GM23338 (cell line): Measurements from ENCODE around the gene IGSF11. TPM values are rescaled to one million over a fixed set of nuclear protein-coding genes. Genes with fewer than 3 reads are reported as not detected.

ENCODE experiments used
- ATAC-seq: fragments of 200-7000 bp; cut with Tn5 transposase; 3 replicates; pipeline ENCODE4 v1.9.1; 2020
- DNase-seq: peaks from one replicate; pipeline ENCODE4 v3.0.0-alpha.2; 2015; ENCODE audit warnings: low spot score
- H2AFZ ChIP-seq: fragments of 200-600 bp; sonication (generic); 2 replicates; pipeline ENCODE4 v1.8.0; 2016; ENCODE audit warnings: antibody characterized with exemption, mild to moderate bottlenecking, moderate library complexity
- H3F3A ChIP-seq: fragments of 200-600 bp; sonication (generic); replicated peaks from 2 replicates; pipeline ENCODE4 v1.8.0; 2017; ENCODE audit warnings: antibody characterized with exemption, mixed run types, low read depth
- H3K27ac ChIP-seq: fragments of 200-600 bp; sonication (generic); 2 replicates; pipeline ENCODE4 v1.6.1; 2016; ENCODE audit warnings: low read depth
- H3K27me3 ChIP-seq: fragments of 200-600 bp; sonication (generic); 2 replicates; pipeline ENCODE4 v1.8.0; 2016; ENCODE audit warnings: mild to moderate bottlenecking, mixed run types, moderate library complexity; ENCODE audit not compliant: insufficient read depth
- H3K36me3 ChIP-seq: fragments of 200-600 bp; sonication (generic); 2 replicates; pipeline ENCODE4 v1.8.0; 2016; ENCODE audit warnings: mild to moderate bottlenecking; ENCODE audit not compliant: insufficient read depth
- H3K4me1 ChIP-seq: fragments of 200-600 bp; sonication (generic); 2 replicates; pipeline ENCODE4 v1.8.0; 2016; ENCODE audit warnings: mild to moderate bottlenecking, moderate library complexity; ENCODE audit not compliant: insufficient read depth
- H3K4me2 ChIP-seq: fragments of 200-600 bp; sonication (generic); 2 replicates; pipeline ENCODE4 v1.7.1; 2017; ENCODE audit warnings: mixed run types
- H3K4me3 ChIP-seq: fragments of 200-600 bp; sonication (generic); 2 replicates; pipeline ENCODE4 v1.6.1; 2016; ENCODE audit warnings: mixed run types
- H3K79me2 ChIP-seq: fragments of 200-600 bp; sonication (generic); replicated peaks from 2 replicates; pipeline ENCODE4 v1.8.0; 2017; ENCODE audit warnings: mild to moderate bottlenecking; ENCODE audit not compliant: insufficient read depth
- H3K9me2 ChIP-seq: fragments of 200-600 bp; sonication (generic); 2 replicates; pipeline ENCODE4 v1.8.0; 2017; ENCODE audit not compliant: insufficient read depth
- H4K20me1 ChIP-seq: fragments of 200-600 bp; sonication (generic); replicated peaks from 2 replicates; pipeline ENCODE4 v1.8.0; 2017; ENCODE audit warnings: mild to moderate bottlenecking; ENCODE audit not compliant: insufficient read depth
- H3K27ac Mint-ChIP-seq: 2 replicates; pipeline ENCODE4 v1.8.0; 2020; ENCODE audit warnings: inconsistent platforms, mild to moderate bottlenecking, moderate library complexity, mixed read lengths
- H3K27me3 Mint-ChIP-seq: 3 replicates; pipeline ENCODE4 v1.8.0; 2022; ENCODE audit warnings: low read depth, mild to moderate bottlenecking, moderate library complexity, mixed read lengths, inconsistent platforms; ENCODE audit not compliant: insufficient read depth, poor library complexity
- H3K36me3 Mint-ChIP-seq: 3 replicates; pipeline ENCODE4 v1.8.0; 2021; ENCODE audit warnings: low read depth, mild to moderate bottlenecking, inconsistent platforms, moderate library complexity, mixed read lengths
- H3K4me1 Mint-ChIP-seq: 3 replicates; pipeline ENCODE4 v1.8.0; 2020; ENCODE audit warnings: mild to moderate bottlenecking, inconsistent platforms, mixed read lengths
- H3K4me3 Mint-ChIP-seq: 3 replicates; pipeline ENCODE4 v1.8.0; 2021; ENCODE audit warnings: moderate library complexity, mild to moderate bottlenecking, inconsistent platforms, mixed read lengths
- H3K9me3 Mint-ChIP-seq: 3 replicates; pipeline ENCODE4 v1.8.0; 2020; ENCODE audit warnings: moderate library complexity, mild to moderate bottlenecking, inconsistent platforms, mixed read lengths
- CREB1 ChIP-seq: fragments of 250-450 bp; sonication (Bioruptor Pico); IDR thresholded peaks from 2 replicates; pipeline ENCODE4 v1.5.0; 2020; ENCODE audit warnings: low read depth, mild to moderate bottlenecking, moderate library complexity
- EZH2 ChIP-seq: fragments of 200-600 bp; sonication (generic); IDR thresholded peaks from one replicate; pipeline ENCODE4 v1.8.0; 2017; ENCODE audit warnings: antibody characterized with exemption, mild to moderate bottlenecking, low read depth; ENCODE audit not compliant: unreplicated experiment
- EZH2phosphoT487 ChIP-seq: fragments of 200-600 bp; sonication (generic); IDR thresholded peaks from one replicate; pipeline ENCODE4 v1.8.1; 2018; ENCODE audit warnings: antibody characterized with exemption; ENCODE audit not compliant: unreplicated experiment
- JUNB ChIP-seq: IDR thresholded peaks from one replicate; pipeline ENCODE4 v1.6.1; 2016; ENCODE audit warnings: antibody characterized with exemption; ENCODE audit not compliant: unreplicated experiment
- NANOG ChIP-seq: IDR thresholded peaks from 2 replicates; pipeline ENCODE4 v1.6.1; 2016; ENCODE audit warnings: antibody characterized with exemption, borderline replicate concordance
- POLR2AphosphoS5 ChIP-seq: IDR thresholded peaks from 2 replicates; pipeline ENCODE4 v1.6.1; 2016; ENCODE audit warnings: antibody characterized with exemption, low read depth
- STAT1 ChIP-seq: IDR thresholded peaks from one replicate; pipeline ENCODE4 v1.6.1; 2016; ENCODE audit warnings: antibody characterized with exemption; ENCODE audit not compliant: unreplicated experiment
- ZNF114 ChIP-seq: fragments of 250-450 bp; sonication (Bioruptor Pico); IDR thresholded peaks from 2 replicates; pipeline ENCODE4 v1.5.0; 2020; ENCODE audit warnings: mild to moderate bottlenecking, moderate library complexity
- ZNF331 ChIP-seq: fragments of 250-450 bp; sonication (Bioruptor Pico); IDR thresholded peaks from 2 replicates; pipeline ENCODE4 v1.5.0; 2020; ENCODE audit warnings: low read depth, mild to moderate bottlenecking, moderate library complexity
- polyA plus RNA-seq: library from polyadenylated mRNA; unstranded; fragments of >200 nt; fragmentation: Nextera tagmentation; extraction: Ambion mirVana; gene quantifications from 2 replicates; pipeline ENCODE4 v1.2.1, GENCODE V29; 2016
- total RNA-seq: library from RNA; depleted of rRNA; stranded (reverse); fragments of >200 nt; shearing (Covaris generic); gene quantifications from 2 replicates; pipeline ENCODE4 v1.2.3, GENCODE V29; 2014
- TF ChIP-seq, protein P1 (sequence below): fragments of 250-450 bp; sonication (Bioruptor Pico); IDR thresholded peaks from 2 replicates; pipeline ENCODE4 v1.5.0; 2020; ENCODE audit warnings: mild to moderate bottlenecking, moderate library complexity
- TF ChIP-seq, protein P2 (sequence below): IDR thresholded peaks from one replicate; pipeline ENCODE4 v1.6.1; 2018; ENCODE audit warnings: antibody characterized with exemption; ENCODE audit not compliant: unreplicated experiment
- TF ChIP-seq, protein P3 (sequence below), 2 experiments: fragments of 200-600 bp in 1 of 2; sonication (generic) in 1 of 2; conservative IDR thresholded peaks; 2 replicates each; pipeline versions ENCODE4 v1.5.1 to v1.6.1; 2016 to 2017; ENCODE audit warnings: antibody characterized with exemption in 2 of 2, low read depth in 2 of 2, mild to moderate bottlenecking in 2 of 2, moderate library complexity in 1 of 2
- TF ChIP-seq, protein P4 (sequence below): IDR thresholded peaks from 2 replicates; pipeline ENCODE4 v1.6.1; 2016; ENCODE audit warnings: antibody characterized with exemption

IGSF11 gene
- total and polyA plus RNA-seq, 2 experiments from 2014 or later: 0.68 to 1.8 TPM

DNA sequence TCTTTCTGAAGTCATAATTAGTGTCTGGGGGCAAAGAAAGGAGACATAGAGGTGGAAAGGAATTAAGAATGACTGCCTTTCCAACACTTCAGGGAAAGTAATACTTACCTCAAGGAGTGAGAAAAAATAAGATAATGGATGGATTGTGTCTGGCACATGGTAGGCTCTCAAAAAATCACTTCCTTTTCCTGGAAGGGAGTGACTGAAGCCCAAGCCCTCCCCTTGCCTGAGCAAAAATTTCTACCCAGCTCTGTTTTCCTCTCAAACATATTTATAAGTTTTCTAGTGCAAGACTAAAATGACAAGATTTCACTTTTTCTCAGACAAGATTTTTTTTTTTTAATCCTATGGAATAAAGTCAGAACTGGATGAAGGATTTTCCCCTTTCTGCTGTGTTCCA, 145.0 kb downstream of the IGSF11 start:
- Mint-ChIP-seq H3K9me3 (no peaks in the 10 kb centered on the region), H3K36me3 (no peaks in the 10 kb centered on the region), H3K27ac (no peak overlapping the region), H3K4me1 (peaks cover 2% of the 10 kb centered on the region; the same call in 2 of the 3 replicates), H3K27me3 (no peaks in the 10 kb centered on the region), H3K4me3 (no peak overlapping the region)
- no peak overlapping the region for H3K27ac ChIP-seq
- H4K20me1 ChIP-seq: no peaks in the 10 kb centered on the region
- no peak overlapping the region for H3K4me3 ChIP-seq
- H3K79me2 ChIP-seq: no peaks in the 10 kb centered on the region
- H3K27me3 ChIP-seq: no peaks in the 10 kb centered on the region
- no peaks in the 10 kb centered on the region for H3K4me1 ChIP-seq
- H3K4me2 ChIP-seq: no peak overlapping the region
- TF ChIP-seq, protein P1, sequence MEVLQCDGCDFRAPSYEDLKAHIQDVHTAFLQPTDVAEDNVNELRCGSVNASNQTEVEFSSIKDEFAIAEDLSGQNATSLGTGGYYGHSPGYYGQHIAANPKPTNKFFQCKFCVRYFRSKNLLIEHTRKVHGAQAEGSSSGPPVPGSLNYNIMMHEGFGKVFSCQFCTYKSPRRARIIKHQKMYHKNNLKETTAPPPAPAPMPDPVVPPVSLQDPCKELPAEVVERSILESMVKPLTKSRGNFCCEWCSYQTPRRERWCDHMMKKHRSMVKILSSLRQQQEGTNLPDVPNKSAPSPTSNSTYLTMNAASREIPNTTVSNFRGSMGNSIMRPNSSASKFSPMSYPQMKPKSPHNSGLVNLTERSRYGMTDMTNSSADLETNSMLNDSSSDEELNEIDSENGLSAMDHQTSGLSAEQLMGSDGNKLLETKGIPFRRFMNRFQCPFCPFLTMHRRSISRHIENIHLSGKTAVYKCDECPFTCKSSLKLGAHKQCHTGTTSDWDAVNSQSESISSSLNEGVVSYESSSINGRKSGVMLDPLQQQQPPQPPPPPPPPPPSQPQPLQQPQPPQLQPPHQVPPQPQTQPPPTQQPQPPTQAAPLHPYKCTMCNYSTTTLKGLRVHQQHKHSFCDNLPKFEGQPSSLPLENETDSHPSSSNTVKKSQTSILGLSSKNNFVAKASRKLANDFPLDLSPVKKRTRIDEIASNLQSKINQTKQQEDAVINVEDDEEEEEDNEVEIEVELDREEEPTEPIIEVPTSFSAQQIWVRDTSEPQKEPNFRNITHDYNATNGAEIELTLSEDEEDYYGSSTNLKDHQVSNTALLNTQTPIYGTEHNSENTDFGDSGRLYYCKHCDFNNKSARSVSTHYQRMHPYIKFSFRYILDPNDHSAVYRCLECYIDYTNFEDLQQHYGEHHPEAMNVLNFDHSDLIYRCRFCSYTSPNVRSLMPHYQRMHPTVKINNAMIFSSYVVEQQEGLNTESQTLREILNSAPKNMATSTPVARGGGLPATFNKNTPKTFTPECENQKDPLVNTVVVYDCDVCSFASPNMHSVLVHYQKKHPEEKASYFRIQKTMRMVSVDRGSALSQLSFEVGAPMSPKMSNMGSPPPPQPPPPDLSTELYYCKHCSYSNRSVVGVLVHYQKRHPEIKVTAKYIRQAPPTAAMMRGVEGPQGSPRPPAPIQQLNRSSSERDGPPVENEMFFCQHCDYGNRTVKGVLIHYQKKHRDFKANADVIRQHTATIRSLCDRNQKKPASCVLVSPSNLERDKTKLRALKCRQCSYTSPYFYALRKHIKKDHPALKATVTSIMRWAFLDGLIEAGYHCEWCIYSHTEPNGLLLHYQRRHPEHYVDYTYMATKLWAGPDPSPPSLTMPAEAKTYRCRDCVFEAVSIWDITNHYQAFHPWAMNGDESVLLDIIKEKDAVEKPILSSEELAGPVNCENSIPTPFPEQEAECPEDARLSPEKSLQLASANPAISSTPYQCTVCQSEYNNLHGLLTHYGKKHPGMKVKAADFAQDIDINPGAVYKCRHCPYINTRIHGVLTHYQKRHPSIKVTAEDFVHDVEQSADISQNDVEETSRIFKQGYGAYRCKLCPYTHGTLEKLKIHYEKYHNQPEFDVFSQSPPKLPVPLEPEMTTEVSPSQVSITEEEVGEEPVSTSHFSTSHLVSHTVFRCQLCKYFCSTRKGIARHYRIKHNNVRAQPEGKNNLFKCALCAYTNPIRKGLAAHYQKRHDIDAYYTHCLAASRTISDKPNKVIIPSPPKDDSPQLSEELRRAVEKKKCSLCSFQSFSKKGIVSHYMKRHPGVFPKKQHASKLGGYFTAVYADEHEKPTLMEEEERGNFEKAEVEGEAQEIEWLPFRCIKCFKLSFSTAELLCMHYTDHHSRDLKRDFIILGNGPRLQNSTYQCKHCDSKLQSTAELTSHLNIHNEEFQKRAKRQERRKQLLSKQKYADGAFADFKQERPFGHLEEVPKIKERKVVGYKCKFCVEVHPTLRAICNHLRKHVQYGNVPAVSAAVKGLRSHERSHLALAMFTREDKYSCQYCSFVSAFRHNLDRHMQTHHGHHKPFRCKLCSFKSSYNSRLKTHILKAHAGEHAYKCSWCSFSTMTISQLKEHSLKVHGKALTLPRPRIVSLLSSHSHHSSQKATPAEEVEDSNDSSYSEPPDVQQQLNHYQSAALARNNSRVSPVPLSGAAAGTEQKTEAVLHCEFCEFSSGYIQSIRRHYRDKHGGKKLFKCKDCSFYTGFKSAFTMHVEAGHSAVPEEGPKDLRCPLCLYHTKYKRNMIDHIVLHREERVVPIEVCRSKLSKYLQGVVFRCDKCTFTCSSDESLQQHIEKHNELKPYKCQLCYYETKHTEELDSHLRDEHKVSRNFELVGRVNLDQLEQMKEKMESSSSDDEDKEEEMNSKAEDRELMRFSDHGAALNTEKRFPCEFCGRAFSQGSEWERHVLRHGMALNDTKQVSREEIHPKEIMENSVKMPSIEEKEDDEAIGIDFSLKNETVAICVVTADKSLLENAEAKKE: no peak
- TF ChIP-seq CREB1: no peak
- no peak for TF ChIP-seq STAT1
- no peak for TF ChIP-seq ZNF331 (CRISPR knock-in tag)
- no peak for TF ChIP-seq POLR2AphosphoS5
- no peak for TF ChIP-seq EZH2phosphoT487
- no peak for TF ChIP-seq JUNB
- TF ChIP-seq EZH2: no peak
- TF ChIP-seq, protein P2, sequence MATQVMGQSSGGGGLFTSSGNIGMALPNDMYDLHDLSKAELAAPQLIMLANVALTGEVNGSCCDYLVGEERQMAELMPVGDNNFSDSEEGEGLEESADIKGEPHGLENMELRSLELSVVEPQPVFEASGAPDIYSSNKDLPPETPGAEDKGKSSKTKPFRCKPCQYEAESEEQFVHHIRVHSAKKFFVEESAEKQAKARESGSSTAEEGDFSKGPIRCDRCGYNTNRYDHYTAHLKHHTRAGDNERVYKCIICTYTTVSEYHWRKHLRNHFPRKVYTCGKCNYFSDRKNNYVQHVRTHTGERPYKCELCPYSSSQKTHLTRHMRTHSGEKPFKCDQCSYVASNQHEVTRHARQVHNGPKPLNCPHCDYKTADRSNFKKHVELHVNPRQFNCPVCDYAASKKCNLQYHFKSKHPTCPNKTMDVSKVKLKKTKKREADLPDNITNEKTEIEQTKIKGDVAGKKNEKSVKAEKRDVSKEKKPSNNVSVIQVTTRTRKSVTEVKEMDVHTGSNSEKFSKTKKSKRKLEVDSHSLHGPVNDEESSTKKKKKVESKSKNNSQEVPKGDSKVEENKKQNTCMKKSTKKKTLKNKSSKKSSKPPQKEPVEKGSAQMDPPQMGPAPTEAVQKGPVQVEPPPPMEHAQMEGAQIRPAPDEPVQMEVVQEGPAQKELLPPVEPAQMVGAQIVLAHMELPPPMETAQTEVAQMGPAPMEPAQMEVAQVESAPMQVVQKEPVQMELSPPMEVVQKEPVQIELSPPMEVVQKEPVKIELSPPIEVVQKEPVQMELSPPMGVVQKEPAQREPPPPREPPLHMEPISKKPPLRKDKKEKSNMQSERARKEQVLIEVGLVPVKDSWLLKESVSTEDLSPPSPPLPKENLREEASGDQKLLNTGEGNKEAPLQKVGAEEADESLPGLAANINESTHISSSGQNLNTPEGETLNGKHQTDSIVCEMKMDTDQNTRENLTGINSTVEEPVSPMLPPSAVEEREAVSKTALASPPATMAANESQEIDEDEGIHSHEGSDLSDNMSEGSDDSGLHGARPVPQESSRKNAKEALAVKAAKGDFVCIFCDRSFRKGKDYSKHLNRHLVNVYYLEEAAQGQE: no peak
- TF ChIP-seq, protein P3, sequence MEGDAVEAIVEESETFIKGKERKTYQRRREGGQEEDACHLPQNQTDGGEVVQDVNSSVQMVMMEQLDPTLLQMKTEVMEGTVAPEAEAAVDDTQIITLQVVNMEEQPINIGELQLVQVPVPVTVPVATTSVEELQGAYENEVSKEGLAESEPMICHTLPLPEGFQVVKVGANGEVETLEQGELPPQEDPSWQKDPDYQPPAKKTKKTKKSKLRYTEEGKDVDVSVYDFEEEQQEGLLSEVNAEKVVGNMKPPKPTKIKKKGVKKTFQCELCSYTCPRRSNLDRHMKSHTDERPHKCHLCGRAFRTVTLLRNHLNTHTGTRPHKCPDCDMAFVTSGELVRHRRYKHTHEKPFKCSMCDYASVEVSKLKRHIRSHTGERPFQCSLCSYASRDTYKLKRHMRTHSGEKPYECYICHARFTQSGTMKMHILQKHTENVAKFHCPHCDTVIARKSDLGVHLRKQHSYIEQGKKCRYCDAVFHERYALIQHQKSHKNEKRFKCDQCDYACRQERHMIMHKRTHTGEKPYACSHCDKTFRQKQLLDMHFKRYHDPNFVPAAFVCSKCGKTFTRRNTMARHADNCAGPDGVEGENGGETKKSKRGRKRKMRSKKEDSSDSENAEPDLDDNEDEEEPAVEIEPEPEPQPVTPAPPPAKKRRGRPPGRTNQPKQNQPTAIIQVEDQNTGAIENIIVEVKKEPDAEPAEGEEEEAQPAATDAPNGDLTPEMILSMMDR (conservative IDR thresholded peaks at IDR 0.05; ENCODE audit: low read depth in 2 of 2): no peak
- no peak for TF ChIP-seq NANOG
- TF ChIP-seq ZNF114 (CRISPR knock-in tag): no peak
- TF ChIP-seq, protein P4, sequence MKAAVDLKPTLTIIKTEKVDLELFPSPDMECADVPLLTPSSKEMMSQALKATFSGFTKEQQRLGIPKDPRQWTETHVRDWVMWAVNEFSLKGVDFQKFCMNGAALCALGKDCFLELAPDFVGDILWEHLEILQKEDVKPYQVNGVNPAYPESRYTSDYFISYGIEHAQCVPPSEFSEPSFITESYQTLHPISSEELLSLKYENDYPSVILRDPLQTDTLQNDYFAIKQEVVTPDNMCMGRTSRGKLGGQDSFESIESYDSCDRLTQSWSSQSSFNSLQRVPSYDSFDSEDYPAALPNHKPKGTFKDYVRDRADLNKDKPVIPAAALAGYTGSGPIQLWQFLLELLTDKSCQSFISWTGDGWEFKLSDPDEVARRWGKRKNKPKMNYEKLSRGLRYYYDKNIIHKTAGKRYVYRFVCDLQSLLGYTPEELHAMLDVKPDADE: no peak
- no peaks in the 10 kb centered on the region for H3K36me3 ChIP-seq
- DNase-seq (no peak), ATAC-seq (no peak)
- H3K9me2 ChIP-seq: no peaks in the 10 kb centered on the region
- H3F3A ChIP-seq: no peaks in the 10 kb centered on the region
- no peak overlapping the region for H2AFZ ChIP-seq
